ENCODE results near the gene TBCK. TPM values are rescaled to one million over a fixed set of nuclear protein-coding genes. Genes with fewer than 3 reads are reported as not detected.

TBCK gene
- 10 to 100 TPM; 15.6 to 29.9 (median 21.8) TPM for total RNA-seq

DNA sequence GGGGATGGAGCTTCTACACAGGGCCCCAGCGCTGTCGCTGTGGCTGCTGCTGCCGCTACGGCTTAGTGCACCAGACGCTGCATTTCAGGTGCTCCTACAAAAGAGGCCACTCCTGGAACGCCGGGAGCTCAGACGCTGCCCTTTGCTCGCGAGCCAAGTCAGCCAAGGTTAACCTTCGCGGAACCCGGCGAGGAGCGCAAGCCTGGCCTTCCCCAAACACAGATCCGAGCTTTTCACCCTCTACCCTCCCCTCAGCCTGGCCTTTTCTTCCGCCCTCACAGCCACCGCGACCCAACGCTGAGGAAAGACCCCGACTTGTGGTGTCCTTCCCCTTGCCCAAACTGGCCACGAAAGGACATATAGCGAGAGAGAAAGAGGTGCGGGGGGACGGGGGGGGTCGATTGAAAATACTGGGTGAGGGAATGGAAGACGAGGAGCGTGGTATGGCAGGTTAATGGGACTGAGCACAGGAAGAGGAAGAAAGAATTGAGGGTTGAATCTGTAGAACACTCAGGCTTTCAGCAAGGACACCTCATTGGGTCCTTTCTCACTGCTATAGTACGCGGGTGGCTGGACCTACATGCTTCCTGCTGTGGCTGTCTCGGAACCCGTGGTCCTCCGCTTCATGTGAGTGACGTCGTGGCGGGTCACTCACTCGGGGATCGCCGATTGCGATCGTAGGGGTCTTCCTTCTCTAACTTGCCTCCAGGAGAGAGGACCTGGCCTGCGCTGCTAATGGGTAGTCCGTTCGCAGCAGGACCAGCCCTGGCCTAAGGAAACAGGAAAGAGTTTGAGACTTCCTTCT lies at the start of gene TBCK, which contains the start of gene AIMP1:
Gene TBCK, minus strand, starts transcription at position 242 of the 805 bp plus-strand sequence. CDS start 7,249 bp downstream, outside the sequence.
Gene AIMP1, plus strand, starts transcription at position 583 of the 805 bp plus-strand sequence. CDS start 8,460 bp downstream, outside the sequence.
- H3K4me3 ChIP-seq (ENCODE audit: low read depth, poor library complexity, severe bottlenecking) = peak within 1 kb of the TSS; percentile 73
- intact Hi-C loops (cut with DNase I; ENCODE audit: low total_unique reads) = no loop called here
- DNase-seq (ENCODE audit: low spot score in 2 of 2) = peak; percentile 89 to 97
- peak in 1 of 2 donors; percentile 73 for TF ChIP-seq POLR2A (IDR thresholded peaks at IDR 0.05)
- no peak for TF ChIP-seq CTCF (IDR thresholded peaks at IDR 0.05)
- 0% methylated on average over 42 to 43 of the region's 44 CpGs for WGBS, 2 donors

DNA sequence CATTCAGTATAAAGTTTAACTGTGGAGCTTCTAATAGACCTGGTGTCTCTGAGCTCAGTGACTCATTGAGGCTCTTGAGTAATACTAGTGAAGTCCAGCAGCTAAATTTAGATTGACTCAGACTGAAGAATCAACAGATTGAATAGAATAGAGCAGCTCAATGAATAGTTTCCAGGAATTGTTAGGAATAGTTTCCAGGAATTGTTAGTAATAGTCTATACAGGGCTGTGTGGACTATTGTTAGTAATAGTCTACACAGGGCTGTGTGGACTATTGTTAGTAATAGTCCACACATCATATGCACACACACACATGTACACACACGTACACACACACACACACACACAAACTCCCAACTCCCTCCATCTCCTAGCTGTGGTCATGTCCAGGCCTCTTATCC lies 49.6 kb upstream of the TBCK start:
- TF ChIP-seq CTCF (IDR thresholded peaks at IDR 0.05) = no peak
- intact Hi-C loops (cut with DNase I; ENCODE audit: low total_unique reads) = no loop called here
- WGBS, 2 donors = 70 to 82% methylated on average over 1 of the region's 1 CpG

GRCh38 chr4:106364282-106364681 lies 48.3 kb upstream of the TBCK start:
- no peak for TF ChIP-seq CTCF (IDR thresholded peaks at IDR 0.05)
- TF ChIP-seq POLR2A (IDR thresholded peaks at IDR 0.05) = no peak
- no peak overlapping the region for H3K4me3 ChIP-seq (ENCODE audit: low read depth, poor library complexity, severe bottlenecking)
- whole genome bisulfite sequencing, 2 donors = 89 to 93% methylated on average over 1 of the region's 1 CpG
- intact Hi-C loops (cut with DNase I; ENCODE audit: low total_unique reads) = no loop called here
- DNase-seq (ENCODE audit: low spot score in 2 of 2) = no peak

More for the DNA sequence above, 49.6 kb upstream of the TBCK start:
- H3K4me3 ChIP-seq (ENCODE audit: low read depth, poor library complexity, severe bottlenecking) = no peak overlapping the region
- no peak for DNase-seq (ENCODE audit: low spot score in 2 of 2)

DNA sequence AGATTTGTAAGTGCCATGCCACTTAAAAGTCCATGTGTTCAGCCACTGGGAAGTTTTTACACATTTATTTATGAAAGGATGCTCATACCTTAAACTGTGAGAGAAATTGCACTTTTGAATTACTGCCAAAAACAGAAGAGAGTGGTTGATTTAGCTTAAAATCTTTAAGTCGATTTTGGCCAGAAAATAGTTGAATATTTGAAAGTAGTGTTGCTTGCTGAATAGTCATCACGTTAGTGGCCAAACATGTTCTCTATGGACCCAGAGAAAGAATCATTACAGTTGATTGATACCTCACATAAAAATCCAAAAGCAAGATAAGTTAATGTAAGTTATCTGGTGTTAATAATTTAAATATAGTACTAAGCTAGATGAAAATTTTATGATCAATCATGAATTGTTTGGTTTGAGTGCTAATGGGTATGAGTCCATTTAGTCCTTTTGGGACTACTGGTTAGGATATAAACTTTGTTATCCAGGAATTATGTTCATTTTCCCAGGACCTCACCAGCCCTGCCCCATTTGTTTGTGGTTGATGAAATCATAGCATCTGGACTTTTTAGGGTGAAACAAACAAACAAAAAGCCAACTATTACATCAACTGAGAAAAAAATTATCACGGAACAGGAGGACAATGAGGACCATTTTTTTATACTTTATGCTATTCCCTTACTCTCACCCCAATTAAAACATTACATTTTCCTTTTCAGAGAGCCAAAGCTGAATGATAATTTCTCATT lies 46.2 kb upstream of the TBCK start:
- no peak for TF ChIP-seq POLR2A (IDR thresholded peaks at IDR 0.05)
- no peak for TF ChIP-seq CTCF (IDR thresholded peaks at IDR 0.05)

GRCh38 chr4:106358899-106359298 lies 42.9 kb upstream of the TBCK start:
- TF ChIP-seq CTCF (IDR thresholded peaks at IDR 0.05) = no peak
- no peak for TF ChIP-seq POLR2A (IDR thresholded peaks at IDR 0.05)
- H3K4me3 ChIP-seq (ENCODE audit: low read depth, poor library complexity, severe bottlenecking) = no peak overlapping the region
- WGBS, 2 donors = 76% methylated on average over 1 of the region's 1 CpG
- intact Hi-C loops (cut with DNase I; ENCODE audit: low total_unique reads) = no loop called here
- DNase-seq (ENCODE audit: low spot score in 2 of 2) = no peak

More for the DNA sequence above, 46.2 kb upstream of the TBCK start:
- H3K4me3 ChIP-seq (ENCODE audit: low read depth, poor library complexity, severe bottlenecking) = no peak overlapping the region
- intact Hi-C loops (cut with DNase I; ENCODE audit: low total_unique reads) = no loop called here
- 67% methylated on average over 3 of the region's 3 CpGs for WGBS, 2 donors
- DNase-seq (ENCODE audit: low spot score in 2 of 2) = no peak

Measured in lower leg skin (tissue), 4 donors.